Neural cell (in vitro differentiated cells): Measurements from ENCODE around the gene STMN3. TPM values are rescaled to one million over a fixed set of nuclear protein-coding genes. Genes with fewer than 3 reads are reported as not detected.

ENCODE experiments used
- H2AFZ ChIP-seq: fragments of 200-600, 300-800 bp; sonication (generic), shearing (Covaris generic); 2 replicates; pipeline ENCODE4 v1.6.0; 2014; ENCODE audit warnings: low read depth, mild to moderate bottlenecking, antibody characterized with exemption, low read length, moderate library complexity
- H3F3A ChIP-seq: fragments of 200-600 bp; shearing (Covaris generic); 2 replicates; pipeline ENCODE4 v1.6.1; 2016; ENCODE audit warnings: mild to moderate bottlenecking, moderate library complexity, mixed read lengths, antibody characterized with exemption, low read length; ENCODE audit not compliant: insufficient read depth, poor library complexity, severe bottlenecking
- H3K27ac ChIP-seq: fragments of 200-600, 300-800 bp; sonication (generic), shearing (Covaris generic); 2 replicates; pipeline ENCODE4 v1.5.1; 2014; ENCODE audit warnings: mild to moderate bottlenecking, low read length, moderate library complexity
- H3K27me3 ChIP-seq: fragments of 300-800, 200-600 bp; sonication (generic), shearing (Covaris generic); 2 replicates; pipeline ENCODE4 v1.6.0; 2014; ENCODE audit warnings: mild to moderate bottlenecking, low read depth, low read length, moderate library complexity; ENCODE audit not compliant: insufficient read depth
- H3K36me3 ChIP-seq: fragments of 300-800, 200-600 bp; sonication (generic), shearing (Covaris generic); 2 replicates; pipeline ENCODE4 v1.5.1; 2014; ENCODE audit warnings: mild to moderate bottlenecking, antibody characterized with exemption, low read length, moderate library complexity; ENCODE audit not compliant: insufficient read depth
- H3K4me2 ChIP-seq: fragments of 300-800, 200-600 bp; sonication (generic), shearing (Covaris generic); 2 replicates; pipeline ENCODE4 v1.6.0; 2014; ENCODE audit warnings: mild to moderate bottlenecking, low read length
- H3K4me3 ChIP-seq: fragments of 300-800, 200-600 bp; sonication (generic), shearing (Covaris generic); 2 replicates; pipeline ENCODE4 v1.5.1; 2014; ENCODE audit warnings: mild to moderate bottlenecking, low read length, moderate library complexity
- H3K79me2 ChIP-seq: fragments of 200-600 bp; shearing (Covaris generic); replicated peaks from 2 replicates; pipeline ENCODE4 v1.6.0; 2014; ENCODE audit warnings: mild to moderate bottlenecking, low read length, moderate library complexity; ENCODE audit not compliant: insufficient read depth
- H3K9ac ChIP-seq: fragments of 300-800, 200-600 bp; sonication (generic), shearing (Covaris generic); 2 replicates; pipeline ENCODE4 v1.6.1; 2016; ENCODE audit warnings: mild to moderate bottlenecking, low read length, mixed read lengths
- H3K9me2 ChIP-seq: fragments of 200-600 bp; shearing (Covaris generic); 2 replicates; pipeline ENCODE4 v1.6.1; 2016; ENCODE audit warnings: mild to moderate bottlenecking, low read length, mixed read lengths; ENCODE audit not compliant: insufficient read depth
- H3K9me3 ChIP-seq: fragments of 200-600, 300-800 bp; sonication (generic), shearing (Covaris generic); 2 replicates; pipeline ENCODE4 v1.6.1; 2016; ENCODE audit warnings: mild to moderate bottlenecking, mixed run types, low read length, moderate library complexity, mixed read lengths
- H4K20me1 ChIP-seq: fragments of 200-600 bp; shearing (Covaris generic); 2 replicates; pipeline ENCODE4 v1.6.1; 2016; ENCODE audit warnings: mild to moderate bottlenecking, mixed run types; ENCODE audit not compliant: insufficient read depth
- EP300 ChIP-seq: fragments of 450-650 bp; conservative IDR thresholded peaks from 2 replicates; pipeline ENCODE4 v1.6.1; 2014; ENCODE audit warnings: antibody characterized with exemption, mild to moderate bottlenecking, moderate library complexity; ENCODE audit not compliant: poor library complexity, severe bottlenecking
- EZH2 ChIP-seq: fragments of 200-600, 300-800 bp; shearing (Covaris generic), sonication (generic); IDR thresholded peaks from 2 replicates; pipeline ENCODE4 v1.6.1; 2014; ENCODE audit warnings: antibody characterized with exemption, low read length, borderline replicate concordance, mild to moderate bottlenecking; ENCODE audit not compliant: insufficient read depth, poor library complexity, severe bottlenecking
- MXI1 ChIP-seq: fragments of 450-650 bp; conservative IDR thresholded peaks from 2 replicates; pipeline ENCODE4 v1.6.1; 2014; ENCODE audit warnings: antibody characterized with exemption, mild to moderate bottlenecking; ENCODE audit not compliant: poor library complexity, severe bottlenecking
- POLR2AphosphoS5 ChIP-seq: IDR thresholded peaks from 2 replicates; pipeline ENCODE4 v1.6.1; 2012
- RAD21 ChIP-seq: fragments of 450-650 bp; conservative IDR thresholded peaks from 2 replicates; pipeline ENCODE4 v1.6.1; 2014; ENCODE audit warnings: antibody characterized with exemption, mild to moderate bottlenecking, moderate library complexity
- SMC3 ChIP-seq: fragments of 450-650 bp; conservative IDR thresholded peaks from 2 replicates; pipeline ENCODE4 v1.6.1; 2014; ENCODE audit warnings: antibody characterized with exemption, mild to moderate bottlenecking, moderate library complexity; ENCODE audit not compliant: poor library complexity
- TAF1 ChIP-seq: IDR thresholded peaks from 2 replicates; pipeline ENCODE4 v1.6.1; 2012; ENCODE audit warnings: low read depth
- polyA plus RNA-seq: library from polyadenylated mRNA; depleted of rRNA; stranded (reverse); fragments of >200 nt; gene quantifications from 2 replicates; pipeline ENCODE4 v1.2.3, GENCODE V29; 2014
- small RNA-seq, 3 experiments: library from RNA; depleted of rRNA; stranded (forward); fragments of <200 nt; gene quantifications; one replicate each; pipeline ENCODE3, GENCODE V24; 2012
- TF ChIP-seq, protein P1 (sequence below): IDR thresholded peaks from 2 replicates; pipeline ENCODE4 v1.6.1; 2012; ENCODE audit warnings: borderline replicate concordance
- TF ChIP-seq, protein P2 (sequence below): fragments of 450-650 bp; IDR thresholded peaks from 2 replicates; pipeline ENCODE4 v1.5.1; 2014; ENCODE audit warnings: antibody characterized with exemption, mild to moderate bottlenecking, moderate library complexity; ENCODE audit not compliant: poor library complexity, severe bottlenecking

The STMN3 gene
- polyA plus RNA-seq, 1 donor from 2014 or later = 268 TPM

DNA sequence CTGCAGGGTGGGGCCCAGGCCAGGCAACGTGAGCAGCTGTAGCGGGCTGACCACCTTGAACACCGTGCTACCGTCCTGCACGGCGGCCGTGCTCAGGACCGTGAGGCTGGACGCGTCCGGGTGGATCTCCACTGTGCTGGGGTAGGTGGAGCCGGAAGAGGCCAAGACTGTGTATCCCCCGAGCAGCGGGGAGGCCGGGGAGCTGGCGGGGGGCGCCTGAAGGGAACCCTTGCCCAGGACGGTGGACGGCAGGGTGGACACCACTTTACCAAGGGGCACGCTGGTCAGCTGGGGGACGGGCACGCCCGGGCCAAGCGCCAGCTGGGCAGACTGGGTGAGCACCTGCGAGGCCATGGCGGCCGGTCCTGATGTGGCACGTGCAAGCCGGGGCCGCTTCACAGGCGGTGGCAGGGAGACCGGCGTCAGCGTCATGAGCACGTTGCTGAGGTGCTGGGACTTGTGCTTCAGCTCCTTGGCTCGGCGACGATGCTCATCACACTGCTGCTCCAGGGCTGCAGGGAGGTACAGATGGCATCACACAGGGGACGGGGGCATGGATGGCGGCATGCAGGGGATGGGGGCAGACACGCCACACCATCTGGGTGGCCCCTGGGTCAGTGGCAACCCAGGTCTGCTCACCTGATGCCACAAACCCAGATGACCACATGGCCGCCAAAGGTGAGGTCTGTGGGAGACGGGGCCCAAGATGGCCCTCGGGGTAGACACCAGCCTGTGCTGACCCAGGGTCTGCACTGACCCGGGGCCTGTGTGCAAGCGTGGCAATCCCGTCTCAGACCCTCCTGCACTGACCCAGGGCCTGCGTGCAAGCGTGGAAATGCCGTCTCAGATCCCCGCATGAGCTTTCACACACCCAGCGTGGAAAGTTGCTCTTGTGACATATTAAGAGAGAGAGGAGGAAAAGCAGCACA is 62.7 kb downstream of the STMN3 start:
- H4K20me1 ChIP-seq = no peaks in the 10 kb centered on the region
- H3K4me2 ChIP-seq = no peak overlapping the region
- no peaks in the 10 kb centered on the region for H3K36me3 ChIP-seq

More for the DNA sequence above, 62.7 kb downstream of the STMN3 start:
- Histone ChIP-seq H3K9me2 (no peaks in the 10 kb centered on the region), H3K4me3 (no peak overlapping the region), H3K79me2 (no peaks in the 10 kb centered on the region), H3K9me3 (no peaks in the 10 kb centered on the region), H3F3A (no peaks in the 10 kb centered on the region), H3K9ac (no peak overlapping the region), H2AFZ (no peak overlapping the region), H3K27me3 (no peaks in the 10 kb centered on the region), H3K27ac (no peak overlapping the region)
- TF ChIP-seq, protein P1, sequence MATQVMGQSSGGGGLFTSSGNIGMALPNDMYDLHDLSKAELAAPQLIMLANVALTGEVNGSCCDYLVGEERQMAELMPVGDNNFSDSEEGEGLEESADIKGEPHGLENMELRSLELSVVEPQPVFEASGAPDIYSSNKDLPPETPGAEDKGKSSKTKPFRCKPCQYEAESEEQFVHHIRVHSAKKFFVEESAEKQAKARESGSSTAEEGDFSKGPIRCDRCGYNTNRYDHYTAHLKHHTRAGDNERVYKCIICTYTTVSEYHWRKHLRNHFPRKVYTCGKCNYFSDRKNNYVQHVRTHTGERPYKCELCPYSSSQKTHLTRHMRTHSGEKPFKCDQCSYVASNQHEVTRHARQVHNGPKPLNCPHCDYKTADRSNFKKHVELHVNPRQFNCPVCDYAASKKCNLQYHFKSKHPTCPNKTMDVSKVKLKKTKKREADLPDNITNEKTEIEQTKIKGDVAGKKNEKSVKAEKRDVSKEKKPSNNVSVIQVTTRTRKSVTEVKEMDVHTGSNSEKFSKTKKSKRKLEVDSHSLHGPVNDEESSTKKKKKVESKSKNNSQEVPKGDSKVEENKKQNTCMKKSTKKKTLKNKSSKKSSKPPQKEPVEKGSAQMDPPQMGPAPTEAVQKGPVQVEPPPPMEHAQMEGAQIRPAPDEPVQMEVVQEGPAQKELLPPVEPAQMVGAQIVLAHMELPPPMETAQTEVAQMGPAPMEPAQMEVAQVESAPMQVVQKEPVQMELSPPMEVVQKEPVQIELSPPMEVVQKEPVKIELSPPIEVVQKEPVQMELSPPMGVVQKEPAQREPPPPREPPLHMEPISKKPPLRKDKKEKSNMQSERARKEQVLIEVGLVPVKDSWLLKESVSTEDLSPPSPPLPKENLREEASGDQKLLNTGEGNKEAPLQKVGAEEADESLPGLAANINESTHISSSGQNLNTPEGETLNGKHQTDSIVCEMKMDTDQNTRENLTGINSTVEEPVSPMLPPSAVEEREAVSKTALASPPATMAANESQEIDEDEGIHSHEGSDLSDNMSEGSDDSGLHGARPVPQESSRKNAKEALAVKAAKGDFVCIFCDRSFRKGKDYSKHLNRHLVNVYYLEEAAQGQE = no peak
- TF ChIP-seq TAF1 (no peak), EZH2 (no peak), EP300 (no peak), RAD21 (no peak), SMC3 (no peak), MXI1 (no peak), POLR2AphosphoS5 (no peak)
- TF ChIP-seq, protein P2, sequence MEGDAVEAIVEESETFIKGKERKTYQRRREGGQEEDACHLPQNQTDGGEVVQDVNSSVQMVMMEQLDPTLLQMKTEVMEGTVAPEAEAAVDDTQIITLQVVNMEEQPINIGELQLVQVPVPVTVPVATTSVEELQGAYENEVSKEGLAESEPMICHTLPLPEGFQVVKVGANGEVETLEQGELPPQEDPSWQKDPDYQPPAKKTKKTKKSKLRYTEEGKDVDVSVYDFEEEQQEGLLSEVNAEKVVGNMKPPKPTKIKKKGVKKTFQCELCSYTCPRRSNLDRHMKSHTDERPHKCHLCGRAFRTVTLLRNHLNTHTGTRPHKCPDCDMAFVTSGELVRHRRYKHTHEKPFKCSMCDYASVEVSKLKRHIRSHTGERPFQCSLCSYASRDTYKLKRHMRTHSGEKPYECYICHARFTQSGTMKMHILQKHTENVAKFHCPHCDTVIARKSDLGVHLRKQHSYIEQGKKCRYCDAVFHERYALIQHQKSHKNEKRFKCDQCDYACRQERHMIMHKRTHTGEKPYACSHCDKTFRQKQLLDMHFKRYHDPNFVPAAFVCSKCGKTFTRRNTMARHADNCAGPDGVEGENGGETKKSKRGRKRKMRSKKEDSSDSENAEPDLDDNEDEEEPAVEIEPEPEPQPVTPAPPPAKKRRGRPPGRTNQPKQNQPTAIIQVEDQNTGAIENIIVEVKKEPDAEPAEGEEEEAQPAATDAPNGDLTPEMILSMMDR = no peak

Small RNA genes within 50 kb of the gene (small RNA-seq; reads per million reads assigned to genes)
- 0 reads per million in 3 experiments for gene TNFRSF6B

Other genes starting within 250 kb of the STMN3 start
- gene KCNQ2, start 180.8 kb downstream of the STMN3 start, polyA plus RNA-seq = 84.7 and 88.8 TPM in 2 replicates
- gene EEF1A2, start 154.3 kb downstream of the STMN3 start, polyA plus RNA-seq = 208 and 260 TPM in 2 replicates
- gene PPDPF, start 132.7 kb downstream of the STMN3 start, polyA plus RNA-seq = 95.1 and 106 TPM in 2 replicates
- gene PTK6, start 116.0 kb downstream of the STMN3 start, polyA plus RNA-seq = not detected in 2 replicates
- gene SRMS, start 105.7 kb downstream of the STMN3 start, polyA plus RNA-seq = not detected in 2 replicates
- gene FNDC11, start 99.3 kb downstream of the STMN3 start, polyA plus RNA-seq = 1.9 and 5.2 TPM in 2 replicates
- 0.40 and 1.3 TPM in 2 replicates for gene HELZ2, start 79.2 kb downstream of the STMN3 start, polyA plus RNA-seq
- gene GMEB2, start 26.3 kb downstream of the STMN3 start, polyA plus RNA-seq = 13.7 and 14.1 TPM in 2 replicates
- gene RTEL1, start 4.9 kb upstream of the STMN3 start, polyA plus RNA-seq = 29.2 and 31.9 TPM in 2 replicates
- 9.4 TPM in 1 of 2 replicates, not detected in the other for gene TNFRSF6B, start 43.2 kb upstream of the STMN3 start, polyA plus RNA-seq
- 70.9 and 78.0 TPM in 2 replicates for gene ARFRP1, start 54.6 kb upstream of the STMN3 start, polyA plus RNA-seq
- 60.8 and 67.5 TPM in 2 replicates for gene ZGPAT, start 54.6 kb upstream of the STMN3 start, polyA plus RNA-seq
- gene LIME1, start 83.2 kb upstream of the STMN3 start, polyA plus RNA-seq = 65.2 and 83.6 TPM in 2 replicates
- 52.1 and 61.8 TPM in 2 replicates for gene SLC2A4RG, start 86.4 kb upstream of the STMN3 start, polyA plus RNA-seq
- 15.0 and 21.0 TPM in 2 replicates for gene ZBTB46, start 177.8 kb upstream of the STMN3 start, polyA plus RNA-seq
- gene ABHD16B, start 208.1 kb upstream of the STMN3 start, polyA plus RNA-seq = not detected in 2 replicates
- 142 TPM in 2 replicates for gene TPD52L2, start 211.8 kb upstream of the STMN3 start, polyA plus RNA-seq
- gene DNAJC5, start 241.7 kb upstream of the STMN3 start, polyA plus RNA-seq = 82.8 and 96.7 TPM in 2 replicates